Measurements from ENCODE around the gene METRN. TPM values are rescaled to one million over a fixed set of nuclear protein-coding genes. Genes with fewer than 3 reads are reported as not detected.

Gene METRN
- total RNA-seq, 2 donors from 2014 or later: 36.6 to 71.9 TPM

DNA sequence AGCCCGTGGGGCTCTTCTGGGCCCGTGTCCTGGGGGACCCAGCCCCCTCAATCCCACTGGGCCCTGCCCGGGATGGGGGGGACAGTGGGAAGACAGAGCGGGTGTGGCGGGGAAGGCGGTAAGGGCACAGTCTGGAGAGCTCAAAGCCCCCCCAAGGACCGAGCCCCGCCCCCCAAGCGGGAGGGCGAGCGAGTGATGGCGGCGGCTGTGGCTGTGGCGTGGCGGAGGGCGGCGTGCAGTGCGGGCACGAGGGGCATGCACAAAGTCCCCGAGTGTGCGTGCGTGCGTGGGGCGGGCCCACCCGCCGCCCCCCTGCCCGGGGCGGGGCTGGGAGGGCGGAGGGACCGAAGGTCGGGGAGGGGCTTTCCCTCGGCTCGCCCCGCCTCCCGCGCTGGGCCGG, 21.2 kb upstream of the METRN start:
- no peaks in the 10 kb centered on the region for H3K36me3 ChIP-seq (replicated peaks in 1 of 2; ENCODE audit: insufficient read depth in 1 of 2, low read depth in 2 of 2)
- 12 to 22% methylated on average over 7 to 14 of the region's 37 CpGs for WGBS, 2 donors
- intact Hi-C loops (cut with DNase I): no loop called here
- DNase-seq: no peak
- H3K27me3 ChIP-seq: peaks cover 0 to 24% of the 10 kb centered on the region in 2 donors
- H3K4me3 ChIP-seq: no peak overlapping the region
- ATAC-seq: no peak
- no peaks in the 10 kb centered on the region for H3K9me3 ChIP-seq
- TF ChIP-seq, protein P1, sequence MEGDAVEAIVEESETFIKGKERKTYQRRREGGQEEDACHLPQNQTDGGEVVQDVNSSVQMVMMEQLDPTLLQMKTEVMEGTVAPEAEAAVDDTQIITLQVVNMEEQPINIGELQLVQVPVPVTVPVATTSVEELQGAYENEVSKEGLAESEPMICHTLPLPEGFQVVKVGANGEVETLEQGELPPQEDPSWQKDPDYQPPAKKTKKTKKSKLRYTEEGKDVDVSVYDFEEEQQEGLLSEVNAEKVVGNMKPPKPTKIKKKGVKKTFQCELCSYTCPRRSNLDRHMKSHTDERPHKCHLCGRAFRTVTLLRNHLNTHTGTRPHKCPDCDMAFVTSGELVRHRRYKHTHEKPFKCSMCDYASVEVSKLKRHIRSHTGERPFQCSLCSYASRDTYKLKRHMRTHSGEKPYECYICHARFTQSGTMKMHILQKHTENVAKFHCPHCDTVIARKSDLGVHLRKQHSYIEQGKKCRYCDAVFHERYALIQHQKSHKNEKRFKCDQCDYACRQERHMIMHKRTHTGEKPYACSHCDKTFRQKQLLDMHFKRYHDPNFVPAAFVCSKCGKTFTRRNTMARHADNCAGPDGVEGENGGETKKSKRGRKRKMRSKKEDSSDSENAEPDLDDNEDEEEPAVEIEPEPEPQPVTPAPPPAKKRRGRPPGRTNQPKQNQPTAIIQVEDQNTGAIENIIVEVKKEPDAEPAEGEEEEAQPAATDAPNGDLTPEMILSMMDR (IDR thresholded peaks at IDR 0.05): no peak
- TF ChIP-seq POLR2A (IDR thresholded peaks at IDR 0.05): no peak
- no peak overlapping the region for H3K27ac ChIP-seq
- peaks cover 42% of the 10 kb centered on the region for H3K4me1 ChIP-seq

DNA sequence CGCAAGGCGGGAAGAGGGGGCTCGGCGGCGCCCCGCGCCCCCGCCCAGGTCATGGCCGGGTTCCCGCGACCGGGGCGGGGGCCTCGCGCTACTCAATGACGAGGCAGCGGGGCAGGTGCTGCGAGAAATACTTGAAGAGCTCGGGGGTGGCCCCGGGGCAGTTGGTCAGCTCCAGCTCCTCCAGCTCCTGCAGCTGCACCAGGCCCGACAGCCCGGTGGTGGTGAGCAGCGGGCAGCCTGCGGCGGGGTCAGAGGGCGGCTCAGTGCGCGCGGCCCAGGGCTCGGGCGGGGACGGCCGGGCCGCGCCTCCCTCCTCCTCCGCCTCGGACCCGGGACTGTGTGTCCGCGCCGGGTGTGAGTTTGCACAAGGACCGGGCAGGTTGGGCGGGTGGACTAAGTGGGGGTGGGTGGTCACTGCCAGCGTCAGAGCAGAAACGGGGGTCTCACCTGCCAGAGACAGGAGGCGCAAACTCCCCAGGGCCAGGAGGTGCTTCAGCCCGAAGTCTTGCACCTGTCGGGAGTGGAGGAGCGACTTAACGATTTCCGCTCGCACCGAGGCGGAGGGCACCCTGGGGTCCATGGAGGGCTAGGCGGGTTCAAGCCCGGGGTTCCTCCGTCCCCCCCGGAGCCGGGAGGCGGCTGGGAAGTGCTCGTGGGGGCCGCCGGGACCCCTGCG, 20.6 kb upstream of the METRN start:
- H3K9me3 ChIP-seq: no peaks in the 10 kb centered on the region
- H3K27me3 ChIP-seq: peaks cover 0 to 24% of the 10 kb centered on the region in 2 donors
- no peak for DNase-seq
- 7 to 21% methylated on average over 12 to 57 of the region's 64 CpGs for WGBS, 2 donors
- no peak for TF ChIP-seq POLR2A (IDR thresholded peaks at IDR 0.05)
- TF ChIP-seq, protein P1 (IDR thresholded peaks at IDR 0.05): no peak
- no peak for ATAC-seq
- no peaks in the 10 kb centered on the region for H3K36me3 ChIP-seq (replicated peaks in 1 of 2; ENCODE audit: insufficient read depth in 1 of 2, low read depth in 2 of 2)
- peaks cover 36% of the 10 kb centered on the region for H3K4me1 ChIP-seq
- no peak overlapping the region for H3K4me3 ChIP-seq
- H3K27ac ChIP-seq: no peak overlapping the region
- intact Hi-C loops (cut with DNase I): no loop called here

DNA sequence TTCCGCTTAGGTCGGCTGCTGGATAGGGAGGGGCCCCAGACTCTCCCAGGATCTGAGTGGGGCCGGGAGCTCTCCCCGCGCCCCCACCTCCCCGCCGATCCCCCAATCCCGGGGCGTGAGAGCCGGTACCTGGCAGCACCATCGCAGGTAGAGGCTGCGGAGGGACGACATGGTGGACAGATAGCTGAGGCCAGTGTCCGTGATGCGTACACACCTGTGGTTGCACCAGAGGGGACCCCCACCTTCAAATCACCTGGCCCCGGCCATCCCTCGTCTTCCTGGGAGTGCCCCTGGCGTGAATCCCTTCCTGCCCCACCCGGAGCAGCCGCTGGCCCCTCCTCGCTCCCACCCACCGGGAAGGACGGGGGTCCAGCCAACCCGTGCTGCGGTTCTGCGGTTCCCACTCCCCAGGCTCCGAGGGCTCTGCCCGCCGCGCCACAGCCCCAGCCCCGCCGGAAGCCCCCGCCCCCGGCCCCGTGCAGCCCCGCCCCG, 20.0 kb upstream of the METRN start:
- H3K27me3 ChIP-seq: peaks cover 0 to 24% of the 10 kb centered on the region in 2 donors
- no peak for DNase-seq
- H3K27ac ChIP-seq: no peak overlapping the region
- intact Hi-C loops (cut with DNase I): no loop called here
- H3K4me1 ChIP-seq: peaks cover 30% of the 10 kb centered on the region
- no peaks in the 10 kb centered on the region for H3K36me3 ChIP-seq (replicated peaks in 1 of 2; ENCODE audit: insufficient read depth in 1 of 2, low read depth in 2 of 2)
- no peaks in the 10 kb centered on the region for H3K9me3 ChIP-seq
- WGBS, 2 donors: 0% methylated on average over 28 of the region's 37 CpGs; no CpG with 5 or more reads in 1 of the 2 donors
- H3K4me3 ChIP-seq: no peak overlapping the region
- no peak for ATAC-seq
- TF ChIP-seq, protein P1 (IDR thresholded peaks at IDR 0.05): no peak
- TF ChIP-seq POLR2A (IDR thresholded peaks at IDR 0.05): no peak

DNA sequence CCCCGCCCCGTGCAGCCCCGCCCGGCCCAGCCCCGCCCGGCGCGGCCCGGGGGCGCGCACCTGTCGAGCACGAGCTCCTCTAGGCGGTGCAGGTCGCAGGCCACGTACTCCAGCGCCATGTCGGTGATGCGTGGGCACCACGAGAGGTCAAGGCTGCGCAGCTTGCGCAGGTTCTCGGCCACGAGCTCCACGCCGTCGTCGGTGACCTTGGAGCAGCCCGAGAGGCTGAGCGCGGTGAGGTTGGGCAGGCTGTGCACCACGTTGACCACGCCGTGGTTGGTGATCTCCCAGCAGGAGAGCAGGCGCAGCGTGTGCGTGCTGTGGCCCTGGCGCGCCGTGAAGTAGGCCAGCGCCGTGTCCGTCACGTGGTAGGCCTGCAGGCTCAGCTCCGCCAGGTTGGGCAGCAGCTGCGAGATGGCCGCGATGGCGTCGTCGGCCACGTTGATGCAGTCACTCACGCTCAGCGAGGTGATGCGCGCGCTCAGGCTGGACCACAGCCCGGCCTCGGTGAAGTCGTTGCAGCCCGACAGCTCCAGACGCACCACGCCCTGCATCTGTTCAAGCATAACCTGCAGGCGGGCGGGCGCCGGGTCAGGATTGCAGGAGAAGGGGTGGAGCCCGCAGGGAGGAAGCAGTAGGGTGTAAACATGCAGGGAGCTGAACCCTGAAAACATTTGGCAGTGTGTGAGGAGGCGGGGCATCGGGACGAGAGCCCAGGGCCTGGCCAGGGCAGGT, 19.4 kb upstream of the METRN start:
- DNase-seq (peak in 3 of 4 donors; percentile 33 to 50 (median 44)), ATAC-seq (peak; percentile 30)
- no peaks in the 10 kb centered on the region for H3K36me3 ChIP-seq (replicated peaks in 1 of 2; ENCODE audit: insufficient read depth in 1 of 2, low read depth in 2 of 2)
- H3K4me1 ChIP-seq: peaks cover 30% of the 10 kb centered on the region
- H3K9me3 ChIP-seq: no peaks in the 10 kb centered on the region
- 0 to 3% methylated on average over 6 to 64 of the region's 71 CpGs for WGBS, 2 donors
- H3K27me3 ChIP-seq: peaks cover 0 to 24% of the 10 kb centered on the region in 2 donors
- no peak overlapping the region for H3K4me3 ChIP-seq
- intact Hi-C loops (cut with DNase I): no loop called here
- TF ChIP-seq, protein P1 (IDR thresholded peaks at IDR 0.05): no peak
- no peak for TF ChIP-seq POLR2A (IDR thresholded peaks at IDR 0.05)
- no peak overlapping the region for H3K27ac ChIP-seq

All from body of pancreas (tissue), 4 donors.